Measurements from ENCODE around the gene TP53BP2.
"Not testable (repeated sequence)": the region's sequence is repeated elsewhere in the genome, so short reads cannot be mapped to it uniquely, and the experiment has no call there.

GRCh38 chr1:223864599-223865368 is 19.0 kb upstream of the TP53BP2 start:
- not testable (repeated sequence) for TF ChIP-seq CTCF (IDR thresholded peaks at IDR 0.05; ENCODE audit: insufficient read depth, low read depth, low read length); EZH2 (IDR thresholded peaks at IDR 0.05; ENCODE audit: insufficient read depth, low read length)

All from astrocyte (in vitro differentiated cells and primary cell).